ENCODE data around the gene CCR6.
"Not testable (repeated sequence)": the region's sequence is repeated elsewhere in the genome, so short reads cannot be mapped to it uniquely, and the experiment has no call there.

DNA sequence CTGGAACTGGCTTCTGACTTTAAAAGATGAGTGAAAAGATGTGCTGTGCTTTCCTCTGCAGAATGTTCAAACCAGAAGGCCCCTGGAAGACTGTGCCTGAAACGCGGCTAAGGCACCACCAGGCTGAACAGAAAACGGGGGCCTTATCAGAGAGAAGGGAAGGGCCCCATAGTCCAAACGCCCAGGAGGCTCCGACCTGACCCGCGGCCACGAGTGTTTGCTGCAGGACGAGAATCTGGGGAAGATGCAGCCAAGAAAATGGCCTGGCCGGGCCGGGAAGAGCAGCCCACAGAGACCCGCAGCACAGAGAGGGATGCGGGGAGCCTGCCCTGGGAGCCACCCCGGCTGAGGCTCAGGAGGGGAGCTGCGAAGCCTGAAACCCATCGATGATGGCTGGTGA lies 45.4 kb downstream of the CCR6 start:
- TF ChIP-seq, protein P1, sequence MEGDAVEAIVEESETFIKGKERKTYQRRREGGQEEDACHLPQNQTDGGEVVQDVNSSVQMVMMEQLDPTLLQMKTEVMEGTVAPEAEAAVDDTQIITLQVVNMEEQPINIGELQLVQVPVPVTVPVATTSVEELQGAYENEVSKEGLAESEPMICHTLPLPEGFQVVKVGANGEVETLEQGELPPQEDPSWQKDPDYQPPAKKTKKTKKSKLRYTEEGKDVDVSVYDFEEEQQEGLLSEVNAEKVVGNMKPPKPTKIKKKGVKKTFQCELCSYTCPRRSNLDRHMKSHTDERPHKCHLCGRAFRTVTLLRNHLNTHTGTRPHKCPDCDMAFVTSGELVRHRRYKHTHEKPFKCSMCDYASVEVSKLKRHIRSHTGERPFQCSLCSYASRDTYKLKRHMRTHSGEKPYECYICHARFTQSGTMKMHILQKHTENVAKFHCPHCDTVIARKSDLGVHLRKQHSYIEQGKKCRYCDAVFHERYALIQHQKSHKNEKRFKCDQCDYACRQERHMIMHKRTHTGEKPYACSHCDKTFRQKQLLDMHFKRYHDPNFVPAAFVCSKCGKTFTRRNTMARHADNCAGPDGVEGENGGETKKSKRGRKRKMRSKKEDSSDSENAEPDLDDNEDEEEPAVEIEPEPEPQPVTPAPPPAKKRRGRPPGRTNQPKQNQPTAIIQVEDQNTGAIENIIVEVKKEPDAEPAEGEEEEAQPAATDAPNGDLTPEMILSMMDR (IDR thresholded peaks at IDR 0.05; ENCODE audit: extremely low read depth in 1 of 2, insufficient read depth in 1 of 2, low read depth in 1 of 2, low read length in 2 of 2), result not testable (repeated sequence)
- not testable (repeated sequence) for TF ChIP-seq POLR2AphosphoS5 (IDR thresholded peaks at IDR 0.05; ENCODE audit: insufficient read depth, low read depth, low read length); POLR2A (IDR thresholded peaks at IDR 0.05; ENCODE audit: low read depth, low read length); EZH2 (IDR thresholded peaks at IDR 0.05; ENCODE audit: borderline replicate concordance, low read depth, low read length, severe bottlenecking); GATA2 (IDR thresholded peaks at IDR 0.05; ENCODE audit: insufficient read depth, insufficient read length, low read depth, low read length); JUN (IDR thresholded peaks at IDR 0.05; ENCODE audit: borderline replicate concordance, insufficient read depth, insufficient read length, low read depth); FOS (IDR thresholded peaks at IDR 0.05; ENCODE audit: borderline replicate concordance, insufficient read depth, low read length)
- TF ChIP-seq, protein P2, sequence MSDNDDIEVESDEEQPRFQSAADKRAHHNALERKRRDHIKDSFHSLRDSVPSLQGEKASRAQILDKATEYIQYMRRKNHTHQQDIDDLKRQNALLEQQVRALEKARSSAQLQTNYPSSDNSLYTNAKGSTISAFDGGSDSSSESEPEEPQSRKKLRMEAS (IDR thresholded peaks at IDR 0.05; ENCODE audit: insufficient read depth, insufficient read length), result not testable (repeated sequence)

Measured in endothelial cell of umbilical vein (primary cell).